Raji (cell line): ENCODE data around the gene MRM1.

Source experiments
- POLR2A ChIP-seq: IDR thresholded peaks from 2 replicates; pipeline ENCODE4 v1.6.1; 2011; ENCODE audit warnings: low read depth, low read length, control low read depth; ENCODE audit not compliant: insufficient read depth

The MRM1 gene, protein sequence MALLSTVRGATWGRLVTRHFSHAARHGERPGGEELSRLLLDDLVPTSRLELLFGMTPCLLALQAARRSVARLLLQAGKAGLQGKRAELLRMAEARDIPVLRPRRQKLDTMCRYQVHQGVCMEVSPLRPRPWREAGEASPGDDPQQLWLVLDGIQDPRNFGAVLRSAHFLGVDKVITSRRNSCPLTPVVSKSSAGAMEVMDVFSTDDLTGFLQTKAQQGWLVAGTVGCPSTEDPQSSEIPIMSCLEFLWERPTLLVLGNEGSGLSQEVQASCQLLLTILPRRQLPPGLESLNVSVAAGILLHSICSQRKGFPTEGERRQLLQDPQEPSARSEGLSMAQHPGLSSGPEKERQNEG

DNA sequence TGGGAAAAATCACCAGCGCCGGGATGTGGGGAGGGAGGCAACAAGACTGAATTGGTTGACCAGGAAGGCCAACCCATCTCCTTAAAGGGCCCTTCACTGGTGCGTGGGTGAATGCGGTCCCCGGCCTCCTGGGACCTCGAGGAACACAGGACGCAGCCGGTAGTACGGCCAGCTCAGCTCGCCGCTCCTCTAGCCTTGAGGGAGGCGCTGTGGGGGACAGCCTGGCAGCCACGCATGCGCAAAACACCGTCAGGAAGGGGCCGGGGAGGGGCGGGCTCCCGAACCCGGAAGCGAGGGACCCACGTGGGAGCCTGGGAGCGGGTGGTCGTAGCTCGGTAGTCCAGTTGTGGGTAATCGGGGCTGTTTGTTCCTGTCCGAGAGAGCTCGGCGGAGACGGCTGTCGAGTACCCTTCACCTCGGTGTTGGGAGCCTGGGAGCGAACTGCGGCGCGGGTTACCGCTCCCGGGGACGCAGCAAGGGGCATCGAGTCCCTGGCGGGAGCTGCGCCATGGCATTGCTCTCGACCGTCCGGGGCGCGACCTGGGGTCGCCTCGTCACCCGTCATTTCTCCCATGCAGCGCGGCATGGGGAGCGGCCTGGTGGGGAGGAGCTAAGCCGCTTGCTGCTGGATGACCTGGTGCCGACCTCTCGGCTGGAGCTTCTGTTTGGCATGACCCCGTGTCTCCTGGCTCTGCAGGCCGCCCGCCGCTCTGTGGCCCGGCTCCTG lies at the start of gene MRM1:
Gene MRM1, plus strand, starts transcription at position 281 of the 727 bp plus-strand sequence. Its CDS starts 228 bp downstream, at position 509.
- TF ChIP-seq POLR2A = peak; percentile 92

DNA sequence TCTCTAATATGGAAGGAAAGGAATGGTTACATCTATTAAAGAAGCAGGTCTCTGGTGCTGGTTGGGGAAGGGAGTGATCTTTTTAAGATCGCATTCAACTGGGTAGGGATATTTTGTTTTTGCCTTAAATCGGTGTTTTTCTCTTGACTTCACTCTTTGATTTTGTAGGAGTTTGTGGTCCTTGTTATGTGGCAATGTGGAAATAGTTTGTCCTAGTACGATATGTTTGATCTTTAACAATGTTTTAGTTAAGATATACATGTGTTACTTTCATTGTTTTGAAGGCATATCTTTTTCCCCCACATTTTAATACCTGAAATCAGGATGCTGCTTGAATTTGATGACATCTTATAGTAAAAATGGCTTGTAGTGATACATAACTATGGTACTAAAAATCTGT lies 47.9 kb upstream of the MRM1 start:
- no peak for TF ChIP-seq POLR2A

DNA sequence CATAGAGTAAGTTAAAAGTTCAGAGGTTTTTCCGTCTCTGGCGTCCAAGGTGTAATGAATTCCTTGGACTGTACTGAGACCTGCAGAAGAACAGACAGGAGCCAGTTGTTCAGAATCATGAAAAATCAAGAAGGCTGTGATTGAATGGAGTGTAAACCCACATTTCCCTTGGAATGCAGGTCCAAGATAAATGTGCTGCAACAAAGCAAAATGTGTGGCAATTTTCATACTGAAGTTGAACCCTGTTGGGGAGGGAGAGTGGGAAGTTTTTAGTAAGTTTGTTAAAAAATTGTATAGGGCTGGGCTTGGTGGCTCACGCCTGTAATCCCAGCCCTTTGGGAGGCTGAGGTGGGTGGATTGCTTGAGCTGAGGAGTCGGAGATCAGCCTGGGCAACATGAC lies 35.3 kb upstream of the MRM1 start:
- no peak for TF ChIP-seq POLR2A

DNA sequence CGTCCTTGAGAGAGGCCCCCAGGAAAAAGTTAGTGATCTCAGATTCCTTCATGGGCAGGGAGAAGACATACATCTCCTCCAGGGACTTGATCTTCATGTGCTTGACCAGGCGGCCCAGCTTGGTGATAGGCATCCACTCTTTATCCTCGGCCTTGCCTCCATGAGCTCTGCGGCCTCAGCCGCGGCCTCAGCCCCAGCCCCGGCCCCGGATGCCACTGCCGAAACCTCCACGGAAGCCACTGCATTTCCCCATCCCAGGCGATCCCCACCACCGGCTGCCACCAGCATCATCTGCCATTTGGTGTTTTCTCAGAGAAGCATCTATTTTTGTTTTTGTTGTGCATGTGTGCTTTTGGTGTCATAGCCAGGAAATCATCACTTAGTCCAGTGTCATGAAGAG lies 26.4 kb upstream of the MRM1 start:
- TF ChIP-seq POLR2A = no peak

DNA sequence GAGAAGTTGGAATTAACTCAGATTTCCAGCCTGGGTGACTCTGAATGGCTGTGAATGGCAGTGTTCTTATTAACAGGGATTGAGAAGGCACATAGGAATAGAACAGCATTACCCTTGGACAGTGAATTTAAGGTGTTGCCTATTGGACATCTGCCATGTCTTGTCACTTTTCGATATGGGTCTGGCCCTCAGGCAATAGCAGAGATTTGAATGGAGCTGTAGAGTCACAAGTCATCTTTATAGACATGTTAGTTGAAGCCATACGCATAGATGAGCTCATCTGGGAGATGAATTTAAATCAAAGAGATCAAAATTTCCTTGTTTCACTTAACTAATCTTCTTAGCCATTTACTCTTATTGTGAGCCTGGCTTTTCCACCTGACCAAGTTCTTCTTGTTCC lies 24.6 kb upstream of the MRM1 start:
- TF ChIP-seq POLR2A = no peak

DNA sequence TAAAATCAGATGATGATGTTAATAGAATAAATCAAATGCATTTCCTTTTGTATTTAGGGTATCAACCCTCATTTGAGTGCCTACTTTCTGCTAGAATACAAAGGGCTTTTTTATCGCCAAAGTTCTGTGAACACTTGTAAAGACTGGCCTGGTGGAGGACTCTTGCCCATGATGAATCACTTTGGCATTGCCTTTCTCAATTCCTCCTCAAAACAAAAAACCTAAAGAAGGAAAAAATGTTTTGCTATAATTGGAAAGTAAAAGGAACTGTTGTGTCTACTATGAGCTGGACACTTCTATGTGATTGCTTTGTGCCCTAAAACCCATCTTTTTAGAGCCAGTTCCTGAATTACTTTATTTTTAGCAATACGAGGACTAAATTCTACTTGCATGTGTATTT lies 22.7 kb upstream of the MRM1 start:
- TF ChIP-seq POLR2A = no peak

DNA sequence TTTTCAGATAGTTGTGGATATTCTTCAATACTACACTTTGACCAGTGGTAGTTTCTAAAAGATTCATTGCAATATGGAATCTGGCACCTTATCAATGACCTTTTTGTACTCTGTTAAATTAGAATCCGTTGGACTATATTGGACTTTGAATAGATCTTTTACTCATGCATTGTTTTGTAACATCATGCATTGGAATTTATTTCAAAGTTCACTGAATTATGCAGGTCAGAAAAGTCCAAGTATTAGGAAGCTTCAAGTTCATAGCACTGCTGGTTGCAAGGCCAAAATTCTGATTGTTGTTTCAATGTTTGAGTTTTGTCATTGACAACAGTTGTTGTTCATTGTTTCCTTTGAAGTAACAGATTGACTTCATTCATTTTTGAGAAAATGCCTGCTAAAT lies 17.6 kb upstream of the MRM1 start:
- TF ChIP-seq POLR2A = no peak

DNA sequence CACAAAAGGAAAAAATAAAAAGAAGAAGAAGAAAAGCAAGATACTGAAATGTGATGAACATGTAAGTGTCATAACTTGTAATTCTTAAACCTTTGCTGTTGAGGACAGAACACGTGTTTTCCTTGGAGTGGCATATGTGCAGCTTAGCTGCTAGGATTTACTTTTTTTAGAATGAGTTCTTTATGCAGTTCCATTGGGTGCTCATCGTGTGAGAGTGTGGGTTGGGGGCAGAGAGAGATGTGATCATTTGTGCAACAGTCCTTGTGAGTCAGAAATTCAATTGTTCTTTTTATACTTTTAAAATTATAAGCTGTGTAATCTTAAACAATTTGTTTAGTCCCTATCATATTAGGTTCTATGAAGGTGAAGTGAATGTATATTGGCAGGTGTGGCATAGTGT lies 15.2 kb upstream of the MRM1 start:
- TF ChIP-seq POLR2A = no peak

DNA sequence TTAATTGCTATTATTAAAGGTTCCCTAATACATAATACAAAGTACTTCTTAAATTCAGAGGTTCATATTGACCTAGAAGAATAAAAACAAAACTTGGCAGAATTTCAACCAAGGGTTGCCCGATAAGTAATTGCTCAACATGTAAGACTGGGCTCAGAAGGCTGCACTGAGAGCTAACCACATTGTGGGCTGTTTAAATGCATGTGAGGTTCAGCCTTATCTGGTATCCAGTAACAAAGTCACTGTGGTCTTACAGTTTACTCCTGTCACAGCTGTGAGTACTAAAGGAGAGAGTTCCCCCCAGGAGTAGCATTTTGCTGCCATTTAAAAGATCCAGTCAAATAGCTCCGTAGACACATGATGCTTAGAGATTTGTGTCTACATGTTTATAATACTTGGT lies 11.3 kb upstream of the MRM1 start:
- TF ChIP-seq POLR2A = no peak

DNA sequence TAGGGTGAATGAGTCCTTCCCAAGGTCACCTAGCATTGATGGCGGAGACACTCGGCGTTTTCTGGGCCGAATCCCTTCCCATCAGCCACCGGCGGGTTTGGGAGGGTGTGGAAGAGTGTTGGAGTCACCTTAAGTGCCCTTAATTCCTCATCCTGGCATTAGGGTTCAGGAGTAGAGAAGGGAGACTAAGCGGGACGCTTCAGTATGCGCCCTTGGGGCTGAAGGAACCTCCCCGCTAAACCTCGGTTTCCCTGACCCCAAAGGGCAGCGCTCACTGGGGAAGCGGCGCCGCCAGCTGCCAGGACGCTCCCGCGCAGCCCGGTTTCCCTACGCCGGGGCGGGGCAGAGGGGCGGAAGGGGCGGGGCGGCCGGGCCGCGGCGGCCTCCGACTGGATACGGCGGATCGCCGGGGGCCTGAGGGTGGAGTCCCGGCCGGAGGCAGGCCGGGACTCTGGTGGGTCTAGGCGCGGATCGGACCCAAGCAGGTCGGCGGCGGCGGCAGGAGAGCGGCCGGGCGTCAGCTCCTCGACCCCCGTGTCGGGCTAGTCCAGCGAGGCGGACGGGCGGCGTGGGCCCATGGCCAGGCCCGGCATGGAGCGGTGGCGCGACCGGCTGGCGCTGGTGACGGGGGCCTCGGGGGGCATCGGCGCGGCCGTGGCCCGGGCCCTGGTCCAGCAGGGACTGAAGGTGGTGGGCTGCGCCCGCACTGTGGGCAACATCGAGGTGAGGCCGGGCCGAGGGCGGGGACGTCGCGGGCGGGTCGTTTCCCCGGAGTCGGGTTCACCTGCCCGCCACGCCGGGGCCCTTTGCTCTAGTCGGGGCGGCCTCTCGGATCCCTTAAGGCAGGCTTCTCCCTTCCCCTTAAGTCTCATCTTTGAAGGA lies 9.7 kb upstream of the MRM1 start, which contains the start of gene DHRS11:
Gene DHRS11, plus strand, starts transcription at position 446 of the 882 bp plus-strand sequence. Its CDS starts 131 bp downstream, at position 577.
- TF ChIP-seq POLR2A = peak; percentile 55

DNA sequence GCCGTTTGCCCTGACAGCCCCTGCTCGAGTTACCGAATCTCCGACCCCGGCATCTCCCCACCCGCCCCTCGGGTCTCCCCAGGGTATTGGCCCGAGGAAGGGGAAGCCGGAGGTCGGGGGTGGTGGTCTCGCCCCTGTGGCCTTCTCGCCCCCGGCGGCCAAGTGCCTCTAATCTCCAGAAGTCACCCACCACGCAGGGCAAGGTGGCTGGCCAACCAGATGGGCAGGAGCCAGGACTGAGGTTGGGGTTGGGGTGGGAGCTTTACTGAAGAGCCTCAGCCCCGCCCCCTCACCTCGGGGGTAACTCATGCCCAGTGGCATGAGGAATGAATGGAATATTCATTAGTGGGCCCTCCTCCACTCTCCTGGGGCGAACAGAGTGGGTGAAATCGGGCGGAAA lies 9.1 kb upstream of the MRM1 start:
- no peak for TF ChIP-seq POLR2A

DNA sequence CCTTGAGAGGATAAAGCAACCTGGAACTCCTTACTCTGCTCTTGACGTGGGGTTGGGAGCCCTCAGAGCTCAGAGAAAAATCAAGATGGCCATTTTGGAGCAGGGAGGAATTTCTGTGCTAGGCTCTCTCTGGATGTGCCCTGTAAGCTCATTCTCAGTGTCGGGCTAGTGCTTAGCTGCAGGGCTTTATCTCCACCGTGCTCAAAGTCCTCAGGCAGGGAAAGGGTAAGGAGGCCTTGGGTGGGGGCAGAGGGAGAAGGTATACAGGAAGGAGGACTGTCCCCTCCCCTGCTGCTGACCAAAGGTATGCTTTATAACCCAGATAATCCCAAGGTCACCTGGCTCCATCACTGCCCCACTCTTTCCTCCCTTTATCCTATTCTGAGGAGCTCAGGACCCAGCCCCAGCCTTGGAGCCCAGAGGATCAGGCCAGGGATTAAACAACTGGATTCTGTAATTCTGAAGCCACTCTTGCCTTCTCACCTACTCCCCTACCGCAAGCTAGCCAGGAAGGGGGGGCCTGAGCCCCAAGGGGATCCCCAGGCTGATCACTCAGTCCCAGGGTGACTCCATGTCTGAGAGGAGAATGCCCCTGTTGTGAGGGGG lies 8.6 kb upstream of the MRM1 start:
- TF ChIP-seq POLR2A = no peak

DNA sequence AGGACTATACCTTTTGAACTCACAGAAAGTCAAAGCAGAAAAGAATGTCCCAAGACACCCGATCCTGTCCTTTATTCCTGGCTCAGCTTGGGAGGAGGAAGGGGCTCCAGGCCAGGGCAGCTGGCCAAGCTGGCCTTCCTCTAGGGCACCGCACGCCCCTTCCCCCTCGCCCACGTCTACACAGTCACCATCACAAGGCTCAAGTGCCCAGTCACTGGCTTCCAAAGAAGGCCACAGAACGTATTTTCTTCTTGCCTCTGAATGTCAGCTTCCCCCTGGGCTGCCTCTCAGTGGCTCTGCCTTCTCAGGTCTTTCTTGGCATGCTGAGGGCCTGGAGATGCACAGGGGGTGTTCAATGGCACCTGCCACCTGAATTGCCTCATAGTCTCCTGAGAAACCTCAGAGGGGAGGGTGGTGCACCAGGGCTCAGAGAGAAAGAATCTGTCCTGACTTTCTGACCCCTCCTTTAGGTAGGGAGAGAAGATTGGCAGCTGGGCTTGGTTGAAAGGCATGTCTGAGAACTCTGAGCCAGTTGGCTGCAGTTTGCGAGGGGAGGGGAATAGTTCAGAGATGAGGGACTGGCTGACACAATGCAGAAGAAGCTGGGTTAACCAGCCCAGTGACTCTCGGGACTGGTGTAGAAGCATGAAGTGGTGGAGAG lies 7.6 kb upstream of the MRM1 start:
- TF ChIP-seq POLR2A = no peak

DNA sequence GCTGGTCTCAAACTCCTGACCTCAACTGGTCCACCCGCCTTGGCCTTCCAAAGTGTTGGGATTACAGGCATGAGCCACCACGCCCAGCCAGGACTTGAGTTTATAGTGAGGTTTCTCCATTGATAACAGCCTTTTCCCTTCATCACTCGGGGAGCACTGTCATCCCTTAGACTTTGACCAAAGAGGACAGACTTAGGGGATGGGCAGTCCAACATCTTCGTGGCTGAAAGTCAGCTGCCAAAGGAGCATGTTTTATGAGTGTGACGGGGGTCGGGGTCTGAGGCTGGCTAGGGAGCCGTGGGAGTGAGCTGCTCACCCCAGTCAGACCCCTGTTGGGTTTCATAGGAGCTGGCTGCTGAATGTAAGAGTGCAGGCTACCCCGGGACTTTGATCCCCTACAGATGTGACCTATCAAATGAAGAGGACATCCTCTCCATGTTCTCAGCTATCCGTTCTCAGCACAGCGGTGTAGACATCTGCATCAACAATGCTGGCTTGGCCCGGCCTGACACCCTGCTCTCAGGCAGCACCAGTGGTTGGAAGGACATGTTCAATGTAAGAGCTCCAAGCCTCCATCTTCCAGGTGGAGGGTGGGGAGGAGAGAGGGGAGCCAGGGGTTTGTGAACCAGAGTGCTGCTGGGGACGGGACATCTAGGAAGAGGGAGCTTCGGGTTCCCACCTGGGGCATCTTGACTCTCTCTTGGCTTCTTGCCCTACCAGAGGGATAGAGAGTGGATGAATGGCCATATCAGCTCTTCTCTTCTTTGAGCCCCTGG lies 6.6 kb upstream of the MRM1 start:
- TF ChIP-seq POLR2A = no peak
